NCI-H82 treated with DMSO at 0.1 percent for 48 hours (cell line): ENCODE results near the gene HCAR2.
"Not testable (repeated sequence)": the region's sequence is repeated elsewhere in the genome, so short reads cannot be mapped to it uniquely, and the experiment has no call there.

Experiments
- DNase-seq: peaks from one replicate; lab custom pipeline; 2025; ENCODE audit not compliant: unreplicated experiment; lab: John Stamatoyannopoulos, UW

Gene HCAR2

DNA sequence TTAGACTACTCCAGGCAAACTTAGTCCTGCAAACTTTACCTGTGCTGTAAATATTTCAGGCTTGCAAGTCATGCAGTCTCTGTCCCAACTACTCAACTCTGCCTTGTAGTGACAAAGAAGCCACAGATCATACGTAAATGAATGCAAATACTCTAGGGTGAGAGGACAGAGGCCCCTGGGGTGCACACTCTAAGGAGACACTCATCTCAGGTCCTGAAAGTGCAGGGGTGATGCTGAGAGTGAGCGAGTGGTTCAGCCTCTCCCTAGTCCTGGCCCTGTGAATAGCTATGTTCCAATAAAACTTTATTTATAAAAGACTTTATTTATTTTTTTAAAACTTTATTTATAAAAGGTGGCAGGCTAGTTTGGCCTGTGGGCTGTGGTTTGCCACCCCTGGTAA is 34.9 kb downstream of the HCAR2 start:
- no peak for DNase-seq

DNA sequence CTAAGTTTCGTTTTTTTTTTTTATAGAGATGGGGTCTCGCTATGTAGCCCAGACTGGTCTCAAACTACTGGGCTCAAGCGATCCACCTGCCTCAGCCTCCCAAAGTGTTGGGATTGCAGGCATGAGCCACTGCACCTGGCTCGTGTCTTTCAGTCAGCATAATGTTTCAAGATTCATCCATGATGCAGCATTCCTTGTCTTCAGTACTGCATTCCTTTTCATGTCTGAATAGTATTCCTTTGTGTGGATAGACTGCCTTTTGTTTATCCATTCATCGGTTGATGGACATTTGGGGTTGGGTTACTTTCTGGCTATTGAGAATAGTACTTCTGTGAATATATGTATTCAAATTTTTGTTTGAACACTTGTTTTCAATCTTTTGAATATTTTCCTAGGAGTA is 37.4 kb downstream of the HCAR2 start:
- no peak for DNase-seq

DNA sequence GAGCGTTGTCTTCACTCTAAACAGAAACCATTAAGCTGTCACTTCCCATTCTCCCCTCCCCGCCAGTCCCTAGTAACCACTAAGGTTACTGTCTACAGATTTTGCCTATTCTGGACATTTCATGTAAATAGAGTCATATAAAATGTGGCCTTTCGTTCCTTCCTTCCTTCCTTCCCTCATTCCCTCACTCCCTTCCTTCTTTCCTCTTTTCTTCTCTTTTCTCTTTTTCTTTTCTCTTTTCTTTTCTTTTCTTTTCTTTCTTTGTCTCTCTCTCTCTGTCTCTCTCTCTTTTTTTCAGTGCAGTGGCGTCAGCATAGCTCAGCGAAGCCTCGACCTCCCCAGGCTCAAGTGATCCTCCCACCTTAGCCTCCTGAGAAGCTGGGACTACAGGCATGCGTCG is 37.8 kb downstream of the HCAR2 start:
- DNase-seq = no peak

DNA sequence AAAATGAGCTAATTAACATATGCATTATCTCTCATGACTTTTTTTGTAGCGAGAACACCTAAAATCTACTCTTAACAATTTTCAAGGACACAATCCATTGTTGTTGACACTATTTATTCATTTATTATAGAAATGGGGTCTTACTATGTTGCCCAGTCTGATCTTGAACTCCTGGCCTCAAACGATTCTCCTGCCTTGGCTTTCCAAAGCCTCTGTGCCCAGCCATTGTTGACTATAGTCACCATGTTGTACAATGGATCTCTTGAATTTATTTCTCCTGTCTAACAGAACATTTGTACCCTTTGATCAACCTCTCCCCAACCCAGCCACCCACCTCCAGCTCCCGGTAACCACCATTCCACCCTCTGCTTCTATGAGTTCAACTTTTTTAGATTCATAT is 41.2 kb downstream of the HCAR2 start:
- no peak for DNase-seq

DNA sequence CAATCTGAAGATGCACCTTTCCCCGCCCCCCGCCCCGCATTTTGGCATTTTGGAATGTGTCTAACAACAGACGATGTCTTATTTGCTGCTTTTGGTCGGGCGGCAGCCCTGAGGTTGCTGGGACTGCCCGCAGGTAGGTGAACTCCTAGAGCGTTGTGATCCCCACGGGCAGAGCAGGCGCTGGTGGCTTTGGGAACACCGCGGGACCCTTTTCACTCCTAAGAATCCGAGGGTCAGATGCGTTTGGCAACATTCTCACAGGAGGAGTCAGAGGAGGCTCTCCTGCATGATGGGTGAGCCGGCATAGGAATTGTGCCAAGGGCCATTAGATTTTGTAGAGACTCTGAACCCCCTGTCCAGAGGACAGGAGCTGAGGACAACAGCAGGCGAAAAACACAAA is 41.9 kb downstream of the HCAR2 start:
- no peak for DNase-seq

DNA sequence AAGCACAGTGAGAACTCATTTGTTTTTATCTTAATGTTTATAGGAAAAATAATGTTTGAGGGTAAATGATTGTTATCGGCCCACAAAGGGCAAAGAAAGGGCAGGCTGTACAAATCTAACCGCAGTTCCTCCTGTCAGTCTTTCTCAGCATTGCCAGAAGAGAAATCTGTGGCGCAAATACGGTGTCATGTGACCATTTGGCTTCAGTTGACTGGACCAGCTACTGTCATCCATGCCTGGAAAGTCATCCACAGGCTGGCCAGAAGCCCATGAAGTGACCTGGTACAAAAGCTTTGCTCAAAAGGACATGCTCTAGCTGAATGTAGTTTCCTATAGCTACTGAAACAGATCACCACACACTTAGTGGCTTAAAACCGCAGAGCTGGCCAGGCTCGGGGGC is 43.6 kb downstream of the HCAR2 start:
- no peak for DNase-seq

DNA sequence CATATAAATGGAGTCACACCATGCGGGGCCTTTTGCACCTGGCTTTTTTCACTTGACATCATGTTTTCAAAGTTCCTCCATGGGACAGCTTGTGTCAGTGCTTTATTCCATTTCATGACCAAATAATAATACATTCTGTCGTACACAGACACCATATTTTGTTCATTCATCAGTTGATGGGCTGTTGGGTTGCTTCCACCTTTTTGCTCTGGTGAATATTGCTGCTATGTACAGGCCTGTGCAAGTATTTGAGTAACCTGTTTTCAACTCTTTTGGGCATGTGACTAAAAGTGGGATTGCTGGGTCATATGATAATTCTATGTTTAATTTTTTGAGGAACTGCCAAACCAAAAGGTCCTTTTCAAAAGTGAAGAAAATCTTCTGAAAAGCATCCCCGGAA is 46.9 kb downstream of the HCAR2 start:
- DNase-seq = no peak

DNA sequence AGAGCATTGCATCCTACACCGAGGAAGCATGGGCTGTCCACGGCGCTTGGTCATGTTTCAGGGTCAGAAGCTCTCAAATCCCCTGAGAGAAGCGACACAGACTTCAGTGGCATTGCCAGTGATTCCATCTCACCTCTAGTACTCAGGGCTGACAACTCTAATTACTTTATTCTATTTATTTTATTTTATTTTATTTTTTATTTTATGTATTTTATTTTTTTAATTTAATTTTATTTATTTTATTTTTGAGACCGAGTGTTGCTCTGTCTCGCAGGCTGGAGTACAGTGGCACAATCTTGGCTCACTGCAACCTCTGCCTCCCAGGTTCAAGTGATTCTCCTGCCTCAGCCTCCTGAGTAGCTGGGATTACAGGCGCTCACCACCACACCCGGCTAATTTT is 49.9 kb downstream of the HCAR2 start:
- not testable (repeated sequence) for DNase-seq

DNA sequence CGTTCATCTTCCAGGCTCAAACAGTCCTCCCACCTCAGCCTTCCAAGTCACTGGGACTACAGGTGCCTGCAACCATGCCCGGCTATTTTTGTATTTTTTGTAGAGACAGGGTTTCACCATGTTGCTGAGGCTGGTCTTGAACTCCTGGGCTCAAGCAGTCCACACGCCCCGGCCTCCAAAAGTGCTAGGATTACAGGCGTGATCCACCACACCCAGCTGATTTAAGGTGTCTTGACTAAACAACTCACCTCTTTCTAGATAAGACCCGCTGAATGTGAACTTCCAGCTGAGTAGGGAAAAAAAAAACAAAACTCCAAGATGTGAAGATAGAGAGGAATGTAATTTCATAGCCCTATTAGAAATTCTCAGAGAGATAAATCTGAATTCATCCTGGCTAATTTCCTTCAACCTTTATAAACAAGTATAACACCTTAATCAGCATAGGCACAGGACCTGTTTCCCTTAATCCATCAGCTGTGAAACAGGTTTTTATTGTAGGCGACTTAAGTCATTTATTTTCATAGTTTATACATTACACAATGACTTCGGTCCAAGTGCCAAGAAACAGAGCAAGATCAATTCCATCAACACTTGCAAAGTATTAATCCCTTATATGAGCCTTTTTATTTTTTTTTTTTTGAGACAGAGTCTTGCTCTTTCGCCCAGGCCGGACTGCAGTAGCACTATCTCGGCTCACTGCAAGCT is 51.5 kb downstream of the HCAR2 start:
- DNase-seq = no peak
